ENCODE data around the gene DES. TPM values are rescaled to one million over a fixed set of nuclear protein-coding genes. Genes with fewer than 3 reads are reported as not detected.

Gene DES
- total and polyA plus RNA-seq, 9 of the 15 experiments (the other 6 are each of a cell fraction or from before 2014, with no cell fraction given) = 2.5 to 58.9 (median 21.9) TPM

DNA sequence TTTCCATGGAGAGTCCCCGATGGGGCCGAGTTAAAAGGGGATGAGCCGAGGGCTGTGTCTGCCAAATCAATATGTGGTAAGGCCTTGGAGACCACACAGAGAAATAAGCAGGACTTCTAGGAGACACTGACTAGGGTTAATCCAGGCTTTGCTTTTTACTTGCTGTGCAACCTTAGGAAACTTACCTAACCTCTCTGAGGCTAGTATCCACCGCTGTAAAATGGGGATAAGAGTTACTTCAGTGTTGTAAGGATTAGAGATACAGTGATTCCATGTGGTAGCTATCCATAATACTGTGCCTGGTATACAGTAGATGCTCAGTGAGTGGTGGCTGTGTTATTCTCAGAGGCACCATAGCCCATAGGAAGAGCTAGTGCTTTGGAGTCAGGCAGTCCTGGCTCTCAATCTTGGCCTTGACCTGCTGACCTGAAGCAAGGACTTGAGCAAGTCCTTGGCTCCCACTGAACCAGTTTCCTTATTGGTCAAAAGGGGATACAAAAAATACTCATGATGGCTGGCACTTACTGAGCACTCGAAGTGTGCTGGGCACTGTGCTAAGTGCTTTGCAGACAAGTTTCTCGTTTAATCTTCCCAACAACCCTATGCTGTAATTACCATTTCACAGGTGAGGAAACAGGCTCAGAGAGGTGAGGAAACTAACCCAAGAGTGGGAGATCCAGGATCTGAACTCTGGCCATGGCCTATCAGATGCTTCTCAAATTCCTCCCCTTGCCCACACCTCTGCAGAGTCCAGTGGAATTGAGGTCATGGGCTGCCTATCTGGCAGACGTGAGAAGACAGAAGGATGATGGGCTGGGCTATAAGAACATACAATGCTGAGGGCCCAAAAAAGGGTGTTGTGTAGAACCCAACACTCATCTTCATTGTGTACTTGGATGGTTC is 12.0 kb upstream of the DES start:
- ATAC-seq (peak; percentile 16), DNase-seq (ENCODE audit: extremely low read depth in 1 of 4, low spot score in 3 of 4) (no peak), FAIRE-seq (peak; percentile 80)
- H3K4me2 ChIP-seq (ENCODE audit: insufficient read depth, low read length) = no peak overlapping the region; the same call in 1 of the 2 replicates
- no peaks in the 10 kb centered on the region for H3K9me3 ChIP-seq (replicated peaks; ENCODE audit: control insufficient read depth, insufficient read depth, low read depth, low read length)
- no peak overlapping the region for H3K4me3 ChIP-seq
- H3K79me2 ChIP-seq (ENCODE audit: control insufficient read depth, insufficient read depth, low read length) = no peaks in the 10 kb centered on the region
- 68% methylated on average over 7 of the region's 7 CpGs for WGBS (ENCODE audit: insufficient coverage, low coverage, missing lambda C conversion rate)
- H3K9ac ChIP-seq (ENCODE audit: insufficient read depth in 1 of 2, low read depth in 2 of 2, low read length in 2 of 2) = peak overlapping the region in 1 of 2 experiments; percentile 27; a peak in 1 of 4 replicates
- no peaks in the 10 kb centered on the region for H3K36me3 ChIP-seq (ENCODE audit: control insufficient read depth, insufficient read depth, low read length)
- peak overlapping the region; percentile 62; the same call in 1 of the 2 replicates for H2AFZ ChIP-seq (ENCODE audit: low read depth, low read length)
- H3K4me1 ChIP-seq (replicated peaks in 1 of 2; ENCODE audit: control insufficient read depth in 2 of 2, insufficient read depth in 2 of 2, low read length in 2 of 2) = peaks cover 17 to 18% of the 10 kb centered on the region in 2 experiments
- no peaks in the 10 kb centered on the region for H3K9me1 ChIP-seq (ENCODE audit: control insufficient read depth, insufficient read depth, low read length)
- H3K27ac ChIP-seq (ENCODE audit: extremely low read depth, low read depth, low read length) = peak overlapping the region; percentile 31; the same call in 1 of the 3 replicates
- BruUV-seq (replicated peaks) = no TSS peak
- H3K27me3 ChIP-seq (ENCODE audit: control insufficient read depth in 2 of 2, insufficient read depth in 2 of 2, low read length in 2 of 2) = no peaks in the 10 kb centered on the region
- CTCF ChIA-PET (ENCODE audit: low intra/inter-chr PET ratio) = interaction anchor here (1.0 kb wide), 1 partner anchor 27 kb away, joined by 4 read pairs; no protein-coding TSS in a partner anchor
- no peaks in the 10 kb centered on the region for H4K20me1 ChIP-seq (replicated peaks; ENCODE audit: control insufficient read depth, insufficient read depth, low read length)
- in situ Hi-C loops (cut with MboI) = loop anchor here (5.0 kb wide), 1 partner anchor 126 kb away; no protein-coding TSS in a partner anchor
- POLR2A ChIA-PET = interaction anchor here (0.7 kb wide), 1 partner anchor 9 kb away, joined by 3 read pairs; no protein-coding TSS in a partner anchor
- intact Hi-C loops (cut with micrococcal nuclease) = no loop called here
- TF ChIP-seq TFAM (CRISPR knock-in tag; conservative IDR thresholded peaks at IDR 0.05) = no peak
- 0 out of 2 replicates have a peak, but pooled peaks have one; percentile 26 for TF ChIP-seq LCOR (CRISPR knock-in tag; IDR thresholded peaks at IDR 0.05)
- TF ChIP-seq NR2C1 (IDR thresholded peaks at IDR 0.05) = no peak
- no peak for TF ChIP-seq NR2C1 (tag; IDR thresholded peaks at IDR 0.05)
- TF ChIP-seq ZFPM2 (CRISPR knock-in tag; IDR thresholded peaks at IDR 0.05) = no peak
- no peak for TF ChIP-seq FOS (IDR thresholded peaks at IDR 0.05; ENCODE audit: extremely low read depth, insufficient read length)
- TF ChIP-seq RBM25 (IDR thresholded peaks at IDR 0.05; ENCODE audit: low read depth, low read length, severe bottlenecking) = peak; percentile 93
- TF ChIP-seq, protein P1, sequence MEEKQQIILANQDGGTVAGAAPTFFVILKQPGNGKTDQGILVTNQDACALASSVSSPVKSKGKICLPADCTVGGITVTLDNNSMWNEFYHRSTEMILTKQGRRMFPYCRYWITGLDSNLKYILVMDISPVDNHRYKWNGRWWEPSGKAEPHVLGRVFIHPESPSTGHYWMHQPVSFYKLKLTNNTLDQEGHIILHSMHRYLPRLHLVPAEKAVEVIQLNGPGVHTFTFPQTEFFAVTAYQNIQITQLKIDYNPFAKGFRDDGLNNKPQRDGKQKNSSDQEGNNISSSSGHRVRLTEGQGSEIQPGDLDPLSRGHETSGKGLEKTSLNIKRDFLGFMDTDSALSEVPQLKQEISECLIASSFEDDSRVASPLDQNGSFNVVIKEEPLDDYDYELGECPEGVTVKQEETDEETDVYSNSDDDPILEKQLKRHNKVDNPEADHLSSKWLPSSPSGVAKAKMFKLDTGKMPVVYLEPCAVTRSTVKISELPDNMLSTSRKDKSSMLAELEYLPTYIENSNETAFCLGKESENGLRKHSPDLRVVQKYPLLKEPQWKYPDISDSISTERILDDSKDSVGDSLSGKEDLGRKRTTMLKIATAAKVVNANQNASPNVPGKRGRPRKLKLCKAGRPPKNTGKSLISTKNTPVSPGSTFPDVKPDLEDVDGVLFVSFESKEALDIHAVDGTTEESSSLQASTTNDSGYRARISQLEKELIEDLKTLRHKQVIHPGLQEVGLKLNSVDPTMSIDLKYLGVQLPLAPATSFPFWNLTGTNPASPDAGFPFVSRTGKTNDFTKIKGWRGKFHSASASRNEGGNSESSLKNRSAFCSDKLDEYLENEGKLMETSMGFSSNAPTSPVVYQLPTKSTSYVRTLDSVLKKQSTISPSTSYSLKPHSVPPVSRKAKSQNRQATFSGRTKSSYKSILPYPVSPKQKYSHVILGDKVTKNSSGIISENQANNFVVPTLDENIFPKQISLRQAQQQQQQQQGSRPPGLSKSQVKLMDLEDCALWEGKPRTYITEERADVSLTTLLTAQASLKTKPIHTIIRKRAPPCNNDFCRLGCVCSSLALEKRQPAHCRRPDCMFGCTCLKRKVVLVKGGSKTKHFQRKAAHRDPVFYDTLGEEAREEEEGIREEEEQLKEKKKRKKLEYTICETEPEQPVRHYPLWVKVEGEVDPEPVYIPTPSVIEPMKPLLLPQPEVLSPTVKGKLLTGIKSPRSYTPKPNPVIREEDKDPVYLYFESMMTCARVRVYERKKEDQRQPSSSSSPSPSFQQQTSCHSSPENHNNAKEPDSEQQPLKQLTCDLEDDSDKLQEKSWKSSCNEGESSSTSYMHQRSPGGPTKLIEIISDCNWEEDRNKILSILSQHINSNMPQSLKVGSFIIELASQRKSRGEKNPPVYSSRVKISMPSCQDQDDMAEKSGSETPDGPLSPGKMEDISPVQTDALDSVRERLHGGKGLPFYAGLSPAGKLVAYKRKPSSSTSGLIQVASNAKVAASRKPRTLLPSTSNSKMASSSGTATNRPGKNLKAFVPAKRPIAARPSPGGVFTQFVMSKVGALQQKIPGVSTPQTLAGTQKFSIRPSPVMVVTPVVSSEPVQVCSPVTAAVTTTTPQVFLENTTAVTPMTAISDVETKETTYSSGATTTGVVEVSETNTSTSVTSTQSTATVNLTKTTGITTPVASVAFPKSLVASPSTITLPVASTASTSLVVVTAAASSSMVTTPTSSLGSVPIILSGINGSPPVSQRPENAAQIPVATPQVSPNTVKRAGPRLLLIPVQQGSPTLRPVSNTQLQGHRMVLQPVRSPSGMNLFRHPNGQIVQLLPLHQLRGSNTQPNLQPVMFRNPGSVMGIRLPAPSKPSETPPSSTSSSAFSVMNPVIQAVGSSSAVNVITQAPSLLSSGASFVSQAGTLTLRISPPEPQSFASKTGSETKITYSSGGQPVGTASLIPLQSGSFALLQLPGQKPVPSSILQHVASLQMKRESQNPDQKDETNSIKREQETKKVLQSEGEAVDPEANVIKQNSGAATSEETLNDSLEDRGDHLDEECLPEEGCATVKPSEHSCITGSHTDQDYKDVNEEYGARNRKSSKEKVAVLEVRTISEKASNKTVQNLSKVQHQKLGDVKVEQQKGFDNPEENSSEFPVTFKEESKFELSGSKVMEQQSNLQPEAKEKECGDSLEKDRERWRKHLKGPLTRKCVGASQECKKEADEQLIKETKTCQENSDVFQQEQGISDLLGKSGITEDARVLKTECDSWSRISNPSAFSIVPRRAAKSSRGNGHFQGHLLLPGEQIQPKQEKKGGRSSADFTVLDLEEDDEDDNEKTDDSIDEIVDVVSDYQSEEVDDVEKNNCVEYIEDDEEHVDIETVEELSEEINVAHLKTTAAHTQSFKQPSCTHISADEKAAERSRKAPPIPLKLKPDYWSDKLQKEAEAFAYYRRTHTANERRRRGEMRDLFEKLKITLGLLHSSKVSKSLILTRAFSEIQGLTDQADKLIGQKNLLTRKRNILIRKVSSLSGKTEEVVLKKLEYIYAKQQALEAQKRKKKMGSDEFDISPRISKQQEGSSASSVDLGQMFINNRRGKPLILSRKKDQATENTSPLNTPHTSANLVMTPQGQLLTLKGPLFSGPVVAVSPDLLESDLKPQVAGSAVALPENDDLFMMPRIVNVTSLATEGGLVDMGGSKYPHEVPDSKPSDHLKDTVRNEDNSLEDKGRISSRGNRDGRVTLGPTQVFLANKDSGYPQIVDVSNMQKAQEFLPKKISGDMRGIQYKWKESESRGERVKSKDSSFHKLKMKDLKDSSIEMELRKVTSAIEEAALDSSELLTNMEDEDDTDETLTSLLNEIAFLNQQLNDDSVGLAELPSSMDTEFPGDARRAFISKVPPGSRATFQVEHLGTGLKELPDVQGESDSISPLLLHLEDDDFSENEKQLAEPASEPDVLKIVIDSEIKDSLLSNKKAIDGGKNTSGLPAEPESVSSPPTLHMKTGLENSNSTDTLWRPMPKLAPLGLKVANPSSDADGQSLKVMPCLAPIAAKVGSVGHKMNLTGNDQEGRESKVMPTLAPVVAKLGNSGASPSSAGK (IDR thresholded peaks at IDR 0.05) = no peak
- peak; percentile 30; the same call in 1 of the 2 replicates for TF ChIP-seq ADNP (tag; IDR thresholded peaks at IDR 0.05)
- peak; percentile 34; the same call in 1 of the 2 replicates for TF ChIP-seq DPF2 (IDR thresholded peaks at IDR 0.05)
- no peak for TF ChIP-seq MCM7 (IDR thresholded peaks at IDR 0.05)

Measured in K562 (cell line).